GM23338 (cell line): Measurements from ENCODE around the gene HHATL. TPM values are rescaled to one million over a fixed set of nuclear protein-coding genes. Genes with fewer than 3 reads are reported as not detected.

Experiments used
- ATAC-seq: fragments of 200-7000 bp; cut with Tn5 transposase; 3 replicates; pipeline ENCODE4 v1.9.1; 2020
- DNase-seq: peaks from one replicate; pipeline ENCODE4 v3.0.0-alpha.2; 2015; ENCODE audit warnings: low spot score
- H2AFZ ChIP-seq: fragments of 200-600 bp; sonication (generic); 2 replicates; pipeline ENCODE4 v1.8.0; 2016; ENCODE audit warnings: antibody characterized with exemption, mild to moderate bottlenecking, moderate library complexity
- H3F3A ChIP-seq: fragments of 200-600 bp; sonication (generic); replicated peaks from 2 replicates; pipeline ENCODE4 v1.8.0; 2017; ENCODE audit warnings: antibody characterized with exemption, mixed run types, low read depth
- H3K27ac ChIP-seq: fragments of 200-600 bp; sonication (generic); 2 replicates; pipeline ENCODE4 v1.6.1; 2016; ENCODE audit warnings: low read depth
- H3K27me3 ChIP-seq: fragments of 200-600 bp; sonication (generic); 2 replicates; pipeline ENCODE4 v1.8.0; 2016; ENCODE audit warnings: mild to moderate bottlenecking, mixed run types, moderate library complexity; ENCODE audit not compliant: insufficient read depth
- H3K36me3 ChIP-seq: fragments of 200-600 bp; sonication (generic); 2 replicates; pipeline ENCODE4 v1.8.0; 2016; ENCODE audit warnings: mild to moderate bottlenecking; ENCODE audit not compliant: insufficient read depth
- H3K4me1 ChIP-seq: fragments of 200-600 bp; sonication (generic); 2 replicates; pipeline ENCODE4 v1.8.0; 2016; ENCODE audit warnings: mild to moderate bottlenecking, moderate library complexity; ENCODE audit not compliant: insufficient read depth
- H3K4me2 ChIP-seq: fragments of 200-600 bp; sonication (generic); 2 replicates; pipeline ENCODE4 v1.7.1; 2017; ENCODE audit warnings: mixed run types
- H3K4me3 ChIP-seq: fragments of 200-600 bp; sonication (generic); 2 replicates; pipeline ENCODE4 v1.6.1; 2016; ENCODE audit warnings: mixed run types
- H3K79me2 ChIP-seq: fragments of 200-600 bp; sonication (generic); replicated peaks from 2 replicates; pipeline ENCODE4 v1.8.0; 2017; ENCODE audit warnings: mild to moderate bottlenecking; ENCODE audit not compliant: insufficient read depth
- H3K9me2 ChIP-seq: fragments of 200-600 bp; sonication (generic); 2 replicates; pipeline ENCODE4 v1.8.0; 2017; ENCODE audit not compliant: insufficient read depth
- H4K20me1 ChIP-seq: fragments of 200-600 bp; sonication (generic); replicated peaks from 2 replicates; pipeline ENCODE4 v1.8.0; 2017; ENCODE audit warnings: mild to moderate bottlenecking; ENCODE audit not compliant: insufficient read depth
- H3K27ac Mint-ChIP-seq: 2 replicates; pipeline ENCODE4 v1.8.0; 2020; ENCODE audit warnings: inconsistent platforms, mild to moderate bottlenecking, moderate library complexity, mixed read lengths
- H3K27me3 Mint-ChIP-seq: 3 replicates; pipeline ENCODE4 v1.8.0; 2022; ENCODE audit warnings: low read depth, mild to moderate bottlenecking, moderate library complexity, mixed read lengths, inconsistent platforms; ENCODE audit not compliant: insufficient read depth, poor library complexity
- H3K36me3 Mint-ChIP-seq: 3 replicates; pipeline ENCODE4 v1.8.0; 2021; ENCODE audit warnings: low read depth, mild to moderate bottlenecking, inconsistent platforms, moderate library complexity, mixed read lengths
- H3K4me1 Mint-ChIP-seq: 3 replicates; pipeline ENCODE4 v1.8.0; 2020; ENCODE audit warnings: mild to moderate bottlenecking, inconsistent platforms, mixed read lengths
- H3K4me3 Mint-ChIP-seq: 3 replicates; pipeline ENCODE4 v1.8.0; 2021; ENCODE audit warnings: moderate library complexity, mild to moderate bottlenecking, inconsistent platforms, mixed read lengths
- H3K9me3 Mint-ChIP-seq: 3 replicates; pipeline ENCODE4 v1.8.0; 2020; ENCODE audit warnings: moderate library complexity, mild to moderate bottlenecking, inconsistent platforms, mixed read lengths
- CREB1 ChIP-seq: fragments of 250-450 bp; sonication (Bioruptor Pico); IDR thresholded peaks from 2 replicates; pipeline ENCODE4 v1.5.0; 2020; ENCODE audit warnings: low read depth, mild to moderate bottlenecking, moderate library complexity
- CTCF ChIP-seq, 2 experiments: fragments of 200-600 bp in 1 of 2; sonication (generic) in 1 of 2; conservative IDR thresholded peaks; 2 replicates each; pipeline versions ENCODE4 v1.5.1 to v1.6.1; 2016 to 2017; ENCODE audit warnings: antibody characterized with exemption in 2 of 2, low read depth in 2 of 2, mild to moderate bottlenecking in 2 of 2, moderate library complexity in 1 of 2
- ETS1 ChIP-seq: IDR thresholded peaks from 2 replicates; pipeline ENCODE4 v1.6.1; 2016; ENCODE audit warnings: antibody characterized with exemption
- EZH2 ChIP-seq: fragments of 200-600 bp; sonication (generic); IDR thresholded peaks from one replicate; pipeline ENCODE4 v1.8.0; 2017; ENCODE audit warnings: antibody characterized with exemption, mild to moderate bottlenecking, low read depth; ENCODE audit not compliant: unreplicated experiment
- EZH2phosphoT487 ChIP-seq: fragments of 200-600 bp; sonication (generic); IDR thresholded peaks from one replicate; pipeline ENCODE4 v1.8.1; 2018; ENCODE audit warnings: antibody characterized with exemption; ENCODE audit not compliant: unreplicated experiment
- JUNB ChIP-seq: IDR thresholded peaks from one replicate; pipeline ENCODE4 v1.6.1; 2016; ENCODE audit warnings: antibody characterized with exemption; ENCODE audit not compliant: unreplicated experiment
- NANOG ChIP-seq: IDR thresholded peaks from 2 replicates; pipeline ENCODE4 v1.6.1; 2016; ENCODE audit warnings: antibody characterized with exemption, borderline replicate concordance
- POLR2AphosphoS5 ChIP-seq: IDR thresholded peaks from 2 replicates; pipeline ENCODE4 v1.6.1; 2016; ENCODE audit warnings: antibody characterized with exemption, low read depth
- REST ChIP-seq: IDR thresholded peaks from one replicate; pipeline ENCODE4 v1.6.1; 2018; ENCODE audit warnings: antibody characterized with exemption; ENCODE audit not compliant: unreplicated experiment
- STAT1 ChIP-seq: IDR thresholded peaks from one replicate; pipeline ENCODE4 v1.6.1; 2016; ENCODE audit warnings: antibody characterized with exemption; ENCODE audit not compliant: unreplicated experiment
- ZNF114 ChIP-seq: fragments of 250-450 bp; sonication (Bioruptor Pico); IDR thresholded peaks from 2 replicates; pipeline ENCODE4 v1.5.0; 2020; ENCODE audit warnings: mild to moderate bottlenecking, moderate library complexity
- ZNF331 ChIP-seq: fragments of 250-450 bp; sonication (Bioruptor Pico); IDR thresholded peaks from 2 replicates; pipeline ENCODE4 v1.5.0; 2020; ENCODE audit warnings: low read depth, mild to moderate bottlenecking, moderate library complexity
- ZNF462 ChIP-seq: fragments of 250-450 bp; sonication (Bioruptor Pico); IDR thresholded peaks from 2 replicates; pipeline ENCODE4 v1.5.0; 2020; ENCODE audit warnings: mild to moderate bottlenecking, moderate library complexity
- polyA plus RNA-seq: library from polyadenylated mRNA; unstranded; fragments of >200 nt; fragmentation: Nextera tagmentation; extraction: Ambion mirVana; gene quantifications from 2 replicates; pipeline ENCODE4 v1.2.1, GENCODE V29; 2016
- total RNA-seq: library from RNA; depleted of rRNA; stranded (reverse); fragments of >200 nt; shearing (Covaris generic); gene quantifications from 2 replicates; pipeline ENCODE4 v1.2.3, GENCODE V29; 2014

The HHATL gene
- total and polyA plus RNA-seq, 2 experiments from 2014 or later = not detected

- Histone ChIP-seq H3K4me1 (no peaks in the 10 kb centered on the region), H3K36me3 (no peaks in the 10 kb centered on the region), H4K20me1 (no peaks in the 10 kb centered on the region), H3K27ac (no peak overlapping the region), H3K79me2 (no peaks in the 10 kb centered on the region), H3K27me3 (no peaks in the 10 kb centered on the region), H3K4me3 (no peak overlapping the region), H3K9me2 (no peaks in the 10 kb centered on the region), H3F3A (no peaks in the 10 kb centered on the region), H2AFZ (no peak overlapping the region), H3K4me2 (no peak overlapping the region)
- TF ChIP-seq ZNF114 (CRISPR knock-in tag) (no peak), CTCF (conservative IDR thresholded peaks at IDR 0.05; ENCODE audit: low read depth in 2 of 2) (no peak), REST (no peak), NANOG (no peak), STAT1 (no peak), ZNF331 (CRISPR knock-in tag) (no peak), EZH2 (no peak), CREB1 (CRISPR knock-in tag) (no peak), POLR2AphosphoS5 (no peak), EZH2phosphoT487 (no peak), ETS1 (no peak), JUNB (no peak), ZNF462 (CRISPR knock-in tag) (no peak)
- DNase-seq = no peak
- Mint-ChIP-seq H3K9me3 (no peaks in the 10 kb centered on the region), H3K27ac (no peak overlapping the region), H3K27me3 (peaks cover 12% of the 10 kb centered on the region), H3K36me3 (no peaks in the 10 kb centered on the region), H3K4me1 (peaks cover 19% of the 10 kb centered on the region), H3K4me3 (no peak overlapping the region)
- ATAC-seq = no peak
These were observed 9.7 kb downstream of the HHATL start for GRCh38 chr3:42692667-42693529.
